Superior temporal gyrus (tissue), 1 donor: Measurements from ENCODE around the gene CLCA1.
"Not testable (repeated sequence)": the region's sequence is repeated elsewhere in the genome, so short reads cannot be mapped to it uniquely, and the experiment has no call there.

ENCODE experiments used
- DNase-seq: peaks from one replicate; pipeline ENCODE4 v3.0.0-alpha.2; 2016; ENCODE audit errors: extremely low spot score

CLCA1 gene

GRCh38 chr1:86461482-86461881 lies 7.2 kb upstream of the CLCA1 start:
- DNase-seq: no peak

GRCh38 chr1:86464819-86465218 lies 3.9 kb upstream of the CLCA1 start:
- no peak for DNase-seq

DNA sequence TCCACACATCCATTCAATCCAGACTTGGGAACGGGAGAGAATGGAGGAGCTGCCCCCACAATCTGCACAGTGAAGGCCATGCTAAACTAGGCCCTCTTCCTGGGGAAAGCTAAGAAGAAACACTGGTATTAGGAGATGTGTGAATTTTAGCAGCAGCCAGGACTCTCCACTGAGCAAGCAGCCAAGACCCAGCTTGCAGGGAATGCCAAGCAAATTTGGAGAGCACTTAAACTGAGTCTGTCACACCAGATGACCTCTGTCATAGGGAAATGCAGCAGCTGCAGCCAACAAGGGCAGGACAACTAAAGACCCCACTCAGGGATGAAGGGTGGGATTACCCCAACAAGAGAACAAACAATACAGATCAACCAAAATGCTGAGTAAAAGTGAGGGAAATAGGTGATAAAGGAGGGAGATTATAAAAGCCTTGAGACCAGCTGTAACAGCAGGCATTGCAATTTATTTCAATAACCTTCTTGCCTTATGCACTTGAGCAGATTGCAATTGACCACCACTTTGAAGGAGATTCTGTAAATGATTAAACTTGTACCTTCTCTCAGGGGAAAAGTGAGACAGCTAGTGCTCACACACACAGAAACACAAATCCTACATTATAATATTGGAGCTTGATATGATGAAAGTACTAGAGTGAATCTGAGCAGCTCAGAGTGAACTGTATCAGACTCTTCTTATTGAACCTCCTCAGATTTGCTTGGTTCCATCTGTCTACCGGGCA lies 2.5 kb upstream of the CLCA1 start:
- DNase-seq: no peak

DNA sequence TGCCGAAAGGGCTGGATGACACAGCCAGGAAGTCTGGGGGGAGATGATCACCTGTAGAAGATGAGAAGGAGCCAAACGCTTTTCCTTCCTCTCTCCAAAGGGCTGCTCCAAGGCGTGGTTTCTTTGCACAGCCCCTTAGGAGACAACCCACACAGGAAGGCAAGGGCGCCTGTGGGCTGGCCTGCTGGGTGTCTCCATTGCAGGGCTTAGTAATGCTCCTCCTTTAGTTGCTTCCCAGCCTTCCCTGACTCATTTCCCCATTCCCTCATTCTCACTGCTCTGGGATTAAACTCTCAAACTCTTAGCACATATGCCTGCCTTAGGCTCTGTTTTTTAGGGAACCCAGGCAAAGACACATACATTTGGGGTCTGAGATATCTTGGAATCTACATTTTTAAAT lies 1.7 kb upstream of the CLCA1 start:
- DNase-seq: no peak

- DNase-seq: no peak
These were observed 2.1 kb downstream of the CLCA1 start for GRCh38 chr1:86470859-86471258.

- DNase-seq: no peak
These were observed 2.6 kb downstream of the CLCA1 start for GRCh38 chr1:86471291-86471690.

- DNase-seq: no peak
These were observed 3.4 kb downstream of the CLCA1 start for GRCh38 chr1:86472152-86472551.

- no peak for DNase-seq
These were observed 4.0 kb downstream of the CLCA1 start for GRCh38 chr1:86472767-86473166.

- no peak for DNase-seq
These were observed 8.5 kb downstream of the CLCA1 start for GRCh38 chr1:86477256-86477655.

DNA sequence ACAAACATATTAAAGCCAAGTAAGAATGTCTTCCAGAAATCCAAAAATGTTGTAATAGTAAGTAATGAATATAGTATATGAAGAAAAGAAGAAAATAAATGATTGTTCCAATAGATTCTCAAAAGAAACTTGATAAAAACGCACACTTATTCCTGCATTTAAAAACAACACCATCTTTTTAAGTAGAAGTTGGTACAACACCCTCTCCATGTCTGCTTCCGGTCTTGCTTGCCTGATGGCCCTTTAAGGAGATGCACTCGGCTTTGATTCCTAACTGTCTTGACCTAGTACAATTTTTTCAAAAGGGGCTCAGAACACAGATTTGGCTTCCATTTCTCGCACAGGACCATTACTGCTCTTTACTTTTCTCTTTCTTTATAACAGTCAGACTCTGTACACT lies 9.0 kb downstream of the CLCA1 start:
- no peak for DNase-seq

DNA sequence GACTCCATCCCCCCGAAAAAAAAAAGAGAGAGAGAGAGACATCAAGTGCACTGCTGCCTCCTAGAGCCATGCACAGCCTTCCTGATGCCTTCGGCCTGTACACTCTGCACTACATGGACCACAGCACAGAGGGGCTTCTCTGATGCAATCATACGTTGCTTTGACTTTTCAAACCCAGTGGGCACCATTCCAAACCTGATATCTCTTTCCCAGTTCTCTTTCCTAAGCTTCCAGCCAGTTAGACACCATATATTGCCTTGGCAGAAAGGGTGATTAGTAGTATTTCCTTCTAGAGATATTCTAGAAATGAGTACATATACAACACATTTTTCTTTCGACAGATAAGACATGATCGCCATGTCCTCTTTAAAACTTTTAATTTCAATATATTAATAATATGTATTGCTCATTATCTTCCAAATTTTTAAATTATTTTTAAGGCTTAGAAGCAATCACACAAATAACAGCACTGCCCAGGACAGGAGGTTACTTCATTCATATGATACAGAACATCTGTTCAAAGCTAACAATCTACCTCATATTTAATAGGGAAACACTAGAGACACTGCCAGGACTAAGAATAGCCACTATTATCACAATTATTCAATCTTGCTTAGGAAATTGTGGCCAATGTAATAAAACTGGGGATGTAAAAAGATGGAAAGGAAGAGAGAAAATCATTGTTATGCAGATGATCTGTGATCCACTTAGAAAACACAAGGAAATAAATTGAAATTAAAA lies 9.9 kb downstream of the CLCA1 start:
- no peak for DNase-seq

- DNase-seq: no peak
These were observed 13.2 kb downstream of the CLCA1 start for GRCh38 chr1:86481966-86482365.

- no peak for DNase-seq
These were observed 18.5 kb downstream of the CLCA1 start for GRCh38 chr1:86487131-86487810.

- no peak for DNase-seq
These were observed 19.0 kb downstream of the CLCA1 start for GRCh38 chr1:86487811-86488141.

DNA sequence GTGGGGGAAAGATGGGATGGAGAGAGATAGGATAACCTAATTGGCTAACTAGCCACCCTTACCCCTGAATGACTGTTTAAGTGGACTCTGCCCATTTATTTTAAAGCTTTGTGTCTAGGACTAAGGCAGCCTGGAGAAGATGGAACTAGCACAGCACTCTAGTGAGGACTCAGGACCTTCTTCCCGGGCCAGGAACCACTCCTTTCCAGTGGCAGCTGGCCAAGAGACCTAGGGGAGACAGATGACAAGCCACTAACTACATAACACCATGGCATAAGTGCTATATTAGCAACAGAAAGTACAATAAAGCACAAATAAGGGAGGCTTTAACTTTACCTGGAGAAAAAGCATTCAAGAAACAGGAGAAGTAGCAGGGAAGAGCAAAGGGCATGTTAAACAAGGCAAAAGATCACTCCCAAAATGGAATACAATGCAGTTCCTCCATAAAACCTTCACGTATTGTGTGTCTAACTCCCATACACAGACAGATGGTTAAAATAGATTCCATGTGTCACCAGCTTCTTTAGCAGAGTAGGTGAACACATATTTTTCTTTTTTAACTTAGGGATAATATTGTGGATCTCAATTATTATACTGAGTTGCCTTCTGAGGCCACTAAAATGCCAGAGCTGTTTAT lies 20.6 kb downstream of the CLCA1 start:
- DNase-seq: no peak

GRCh38 chr1:86491171-86491950 lies 22.6 kb downstream of the CLCA1 start:
- DNase-seq: no peak

DNA sequence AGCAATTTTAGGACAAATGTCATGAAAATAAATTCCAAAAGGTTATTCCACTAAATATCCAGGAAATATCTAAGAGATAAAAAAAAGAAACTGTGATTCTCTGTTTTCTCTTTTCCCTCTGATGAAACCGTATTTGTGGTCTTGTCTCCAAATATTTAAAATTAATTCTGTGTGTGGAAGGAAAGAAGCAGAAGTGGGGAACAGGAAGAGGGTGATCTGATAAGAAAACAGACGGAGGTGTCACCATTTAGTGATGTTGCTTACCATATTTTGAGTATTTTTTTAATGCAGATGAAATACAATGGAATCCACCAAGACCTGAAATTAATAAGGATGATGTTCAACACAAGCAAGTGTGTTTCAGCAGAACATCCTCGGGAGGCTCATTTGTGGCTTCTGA lies 29.6 kb downstream of the CLCA1 start:
- DNase-seq: no peak

DNA sequence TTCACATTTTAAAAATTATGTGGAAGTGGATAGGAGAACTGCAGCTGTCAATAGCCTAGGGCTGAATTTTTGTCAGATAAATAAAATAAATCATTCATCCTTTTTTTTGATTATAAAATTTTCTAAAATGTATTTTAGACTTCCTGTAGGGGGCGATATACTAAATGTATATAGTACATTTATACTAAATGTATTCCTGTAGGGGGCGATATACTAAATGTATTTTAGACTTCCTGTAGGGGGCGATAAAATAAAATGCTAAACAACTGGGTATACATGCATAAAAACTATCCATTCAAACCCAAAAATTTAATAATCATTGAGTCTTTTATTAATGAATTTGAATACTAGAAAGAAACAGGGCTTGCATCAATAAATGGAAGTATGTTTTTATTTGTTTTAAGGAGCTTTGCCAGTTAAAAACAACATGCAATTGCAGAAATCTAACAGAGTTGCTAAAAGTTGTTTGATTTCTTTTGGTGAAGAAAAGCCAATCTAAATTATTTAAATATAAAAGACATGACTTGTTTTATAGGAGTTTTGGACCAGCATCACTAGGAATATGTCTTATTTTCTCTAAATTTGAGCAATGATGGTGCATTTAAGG lies 31.4 kb downstream of the CLCA1 start:
- peak; percentile 72 for DNase-seq

GRCh38 chr1:86500714-86501113 lies 32.0 kb downstream of the CLCA1 start:
- DNase-seq: peak; percentile 48

DNA sequence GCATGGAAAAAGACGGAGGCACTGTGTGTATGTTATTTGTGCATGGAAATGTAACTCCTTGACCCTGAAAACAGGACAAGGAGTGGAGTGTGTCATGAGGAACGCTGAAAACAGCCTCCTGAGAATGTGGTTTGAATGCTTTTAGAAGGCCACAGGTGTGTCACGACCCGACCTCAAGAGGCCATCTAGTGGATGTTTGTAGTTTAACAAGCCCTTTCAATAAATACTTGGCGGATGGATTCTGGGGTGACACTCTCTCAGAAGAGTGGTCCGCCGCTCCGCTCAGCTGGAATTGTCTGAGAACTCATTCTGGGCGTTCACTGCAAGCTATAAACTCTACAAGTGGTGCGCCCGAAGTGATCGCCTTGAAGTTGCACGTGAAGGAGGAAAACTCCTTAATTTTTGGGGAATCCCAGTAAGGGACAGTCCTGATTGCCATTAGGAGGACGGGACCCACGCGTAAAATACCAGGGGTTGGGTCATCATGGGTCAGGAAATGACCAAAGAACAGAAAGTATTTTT lies 33.5 kb downstream of the CLCA1 start:
- DNase-seq: not testable (repeated sequence)
